NCI-H82 treated with DMSO at 0.1 percent for 48 hours (cell line): ENCODE results near the gene ECM2.
"Not testable (repeated sequence)": the region's sequence is repeated elsewhere in the genome, so short reads cannot be mapped to it uniquely, and the experiment has no call there.

Experiments
- DNase-seq: peaks from one replicate; lab custom pipeline; 2025; ENCODE audit not compliant: unreplicated experiment; lab: John Stamatoyannopoulos, UW

ECM2 gene

DNA sequence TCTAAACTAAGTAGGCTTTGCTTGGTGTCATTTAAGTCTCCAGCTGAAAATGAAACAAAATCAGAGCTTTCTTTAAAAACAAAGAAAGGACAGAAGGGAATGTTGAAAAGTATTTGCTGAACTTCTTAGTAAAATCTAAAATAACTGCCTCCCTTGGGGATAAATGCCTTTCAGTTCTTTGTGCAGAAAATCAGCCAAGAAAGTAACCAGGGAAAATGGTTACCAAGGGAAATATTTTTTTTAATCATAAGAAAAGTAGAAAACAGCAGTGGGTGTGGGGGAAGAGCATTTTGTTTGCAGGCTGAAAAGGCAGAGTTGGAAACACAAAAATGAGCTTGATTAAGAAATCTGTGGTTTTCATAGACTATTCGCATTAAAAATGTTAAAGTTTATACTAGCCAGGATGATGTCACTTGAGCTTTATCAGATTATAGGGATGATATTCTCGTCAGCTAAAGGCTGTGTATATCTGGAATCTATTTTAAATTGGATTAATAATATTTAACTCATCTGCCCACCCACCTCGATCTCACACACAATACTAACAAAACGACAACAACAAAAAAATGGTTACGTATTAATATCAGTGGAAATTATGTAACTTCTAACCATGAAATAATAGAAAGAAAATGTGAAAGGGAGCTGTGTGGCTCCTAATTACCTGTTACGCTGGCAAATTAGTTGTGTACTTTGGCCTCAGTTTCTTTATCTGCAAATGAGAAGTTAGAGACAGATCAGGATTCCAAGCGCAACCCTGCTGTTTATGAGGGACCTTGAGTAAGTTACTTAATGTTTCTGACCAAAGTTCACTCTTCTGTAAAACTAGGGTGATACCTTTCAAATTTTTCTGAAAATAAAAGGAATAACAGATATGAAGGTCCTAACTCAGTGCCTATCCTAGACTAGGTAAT lies at the start of gene ECM2:
TSS of gene ECM2 (minus strand) at position 51 of the 911 bp plus-strand sequence. CDS start 13,124 bp downstream, outside the sequence.
- DNase-seq: no peak

DNA sequence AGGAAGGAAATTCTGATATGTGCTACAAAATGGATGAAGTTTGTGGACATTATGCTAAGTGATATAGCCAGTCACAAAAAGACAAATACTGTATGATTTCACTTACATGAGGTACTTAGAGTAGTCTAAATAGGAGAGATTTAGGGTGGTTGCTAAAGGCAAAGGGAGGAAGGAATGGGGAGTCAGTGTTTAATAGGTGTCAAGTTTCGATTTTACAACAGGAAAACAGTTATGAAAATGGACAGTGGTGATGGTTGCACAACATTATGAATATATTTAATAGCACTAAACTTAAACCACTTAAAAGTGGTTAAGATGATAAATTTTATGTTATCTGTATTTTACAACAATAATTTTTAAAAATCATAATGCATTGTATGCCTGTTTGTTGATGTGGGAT lies 40.4 kb upstream of the ECM2 start:
- no peak for DNase-seq

- not testable (repeated sequence) for DNase-seq
These were observed 37.8 kb upstream of the ECM2 start for GRCh38 chr9:92573612-92574011.

DNA sequence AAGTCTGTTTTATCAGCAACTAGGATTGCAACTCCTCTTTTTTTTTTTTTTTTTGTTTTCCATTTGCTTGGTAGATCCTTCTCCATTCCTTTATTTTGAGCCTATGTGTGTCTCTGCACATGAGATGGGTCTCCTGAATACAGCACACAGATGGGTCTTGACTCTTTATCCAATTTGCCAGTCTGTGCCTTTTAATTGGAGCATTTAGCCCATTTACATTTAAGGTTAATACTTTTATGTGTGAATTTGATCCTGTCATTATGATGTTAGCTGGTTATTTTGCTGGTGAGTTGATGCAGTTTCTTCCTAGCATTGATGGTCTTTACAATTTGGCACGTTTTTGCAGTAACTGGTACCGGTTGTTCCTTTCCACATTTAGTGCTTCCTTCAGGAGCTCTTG lies 36.1 kb upstream of the ECM2 start:
- not testable (repeated sequence) for DNase-seq

GRCh38 chr9:92564982-92565381 lies 29.2 kb upstream of the ECM2 start:
- no peak for DNase-seq

DNA sequence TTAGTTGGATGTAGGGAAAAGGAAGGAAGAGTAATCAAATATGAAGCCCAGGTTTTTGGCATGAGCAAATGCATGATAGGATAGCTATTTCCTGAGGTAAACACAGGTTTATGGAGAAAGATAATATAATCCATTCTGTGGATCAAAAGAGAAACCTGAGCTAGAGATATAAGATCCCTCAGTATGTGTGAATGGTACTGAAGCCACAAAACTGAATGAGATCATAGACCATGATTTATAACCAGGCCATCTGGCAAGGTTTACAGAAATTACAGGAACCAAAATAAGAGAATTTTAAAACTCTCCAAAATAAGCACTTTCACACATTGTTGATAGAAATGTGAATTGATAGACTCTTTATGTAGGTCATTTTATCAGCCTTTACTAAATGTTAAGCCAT lies 28.7 kb upstream of the ECM2 start:
- DNase-seq: no peak

DNA sequence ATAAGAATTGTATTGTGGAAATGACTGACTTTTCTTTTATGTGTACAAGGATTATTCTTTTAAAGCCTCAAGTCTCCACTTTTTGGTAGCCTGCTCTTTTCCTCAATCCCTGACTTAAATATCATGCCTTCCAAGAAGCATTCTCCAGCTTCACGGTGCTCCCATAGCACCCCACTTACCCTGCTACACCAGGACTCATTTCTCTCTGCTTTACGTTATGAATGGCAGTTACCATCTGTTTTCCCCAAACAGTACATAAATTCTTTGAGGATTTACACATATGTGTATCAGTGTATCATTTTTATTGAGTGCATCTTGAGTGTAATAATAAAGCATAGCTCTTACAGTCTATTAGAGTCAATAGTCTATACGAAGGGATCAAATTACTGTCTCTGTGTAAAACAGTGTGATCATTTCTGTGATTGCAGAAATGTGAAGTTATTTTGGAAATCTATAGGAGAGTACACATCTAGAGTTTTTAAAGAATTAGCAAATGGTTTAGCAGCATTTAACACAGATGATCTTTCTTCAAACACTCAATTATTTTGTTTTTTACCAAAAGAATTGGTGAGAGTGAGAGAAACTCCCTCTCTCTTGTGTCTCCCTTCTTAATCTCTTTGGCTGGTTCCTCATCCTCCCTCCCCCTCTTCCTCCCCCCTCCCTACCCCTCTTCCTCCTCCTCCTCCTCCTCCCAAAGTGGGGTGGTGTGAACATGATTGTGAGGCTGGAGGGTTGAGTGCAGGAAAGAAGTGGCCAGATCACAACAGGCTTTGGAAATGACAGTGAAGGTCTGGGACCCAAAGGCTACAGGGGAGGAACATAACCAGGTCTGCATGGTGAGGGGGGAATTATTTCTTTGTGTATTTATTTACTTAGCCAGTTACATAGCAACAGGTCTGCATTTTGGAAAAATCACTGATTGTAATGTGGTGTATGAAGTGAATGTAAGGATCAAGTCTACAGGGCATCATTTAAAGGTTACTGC lies 27.6 kb upstream of the ECM2 start:
- no peak for DNase-seq

- DNase-seq: no peak
These were observed 26.7 kb upstream of the ECM2 start for GRCh38 chr9:92562461-92562967.

DNA sequence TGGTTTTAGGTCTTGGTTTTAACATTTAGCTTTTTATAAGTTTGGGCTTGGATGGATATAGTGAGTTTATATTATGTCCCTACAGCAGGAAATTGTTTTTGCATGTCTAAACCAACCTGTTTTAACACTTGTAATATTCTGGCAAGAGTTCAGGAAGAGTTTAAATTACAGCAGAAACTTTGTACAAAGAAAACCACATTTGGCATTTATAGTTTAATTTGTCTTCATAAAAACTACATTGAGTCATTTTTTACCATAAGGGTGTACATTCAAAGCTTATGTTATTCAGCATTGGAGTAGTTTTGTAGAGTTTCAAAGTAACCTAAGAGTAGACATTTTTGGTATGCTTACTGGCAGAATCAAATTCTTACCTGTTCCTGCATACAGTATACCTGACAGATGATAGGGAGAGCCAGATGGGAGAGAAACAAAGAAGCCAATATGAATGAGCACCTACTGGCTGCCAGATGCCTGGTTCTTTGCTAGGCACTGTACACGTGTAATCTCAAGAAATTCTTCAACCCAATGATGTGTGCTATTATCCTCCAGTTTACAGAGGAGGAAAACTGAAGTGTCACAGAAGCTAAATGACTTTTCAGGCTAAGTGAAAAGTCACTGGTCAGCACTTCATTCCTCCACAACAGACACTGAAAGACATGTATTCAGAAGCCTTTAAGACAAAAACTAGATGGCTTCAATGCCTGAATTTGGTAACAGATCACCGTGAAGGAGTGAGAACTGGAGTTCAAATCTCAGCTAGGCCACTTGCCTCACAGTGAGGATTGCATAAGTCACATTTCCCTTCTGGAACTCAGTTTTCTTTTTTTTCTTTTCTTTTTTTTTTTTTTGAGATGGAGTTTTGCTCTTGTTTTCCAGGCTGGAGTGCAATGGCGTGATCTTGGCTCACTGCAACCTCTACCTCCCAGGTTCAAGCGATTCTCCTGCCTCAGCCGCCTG lies 25.9 kb upstream of the ECM2 start:
- DNase-seq: no peak

- DNase-seq: no peak
These were observed 23.0 kb upstream of the ECM2 start for GRCh38 chr9:92558612-92559374.

DNA sequence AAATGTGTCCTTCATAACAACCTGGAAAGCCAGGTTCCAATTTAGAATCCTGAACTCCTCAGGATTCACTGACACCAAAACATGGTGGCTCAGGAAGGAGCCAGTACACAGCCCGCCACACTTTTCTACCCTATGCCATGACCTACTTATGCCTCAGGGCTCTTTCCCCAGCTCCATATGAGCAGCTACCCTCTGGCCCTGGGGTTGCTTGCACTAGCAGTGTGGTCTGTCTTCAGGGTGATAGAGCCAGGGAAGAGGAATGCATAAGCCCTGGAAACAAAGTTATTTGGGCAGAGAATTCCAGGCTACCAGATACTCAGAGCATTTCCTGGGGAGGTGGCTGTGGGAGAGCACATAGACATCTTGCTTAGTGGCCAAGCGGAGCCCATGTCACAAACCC lies 15.0 kb upstream of the ECM2 start:
- no peak for DNase-seq

- no peak for DNase-seq
These were observed 11.6 kb upstream of the ECM2 start for GRCh38 chr9:92547356-92547755.

GRCh38 chr9:92545002-92545510 lies 9.3 kb upstream of the ECM2 start:
- DNase-seq: no peak

DNA sequence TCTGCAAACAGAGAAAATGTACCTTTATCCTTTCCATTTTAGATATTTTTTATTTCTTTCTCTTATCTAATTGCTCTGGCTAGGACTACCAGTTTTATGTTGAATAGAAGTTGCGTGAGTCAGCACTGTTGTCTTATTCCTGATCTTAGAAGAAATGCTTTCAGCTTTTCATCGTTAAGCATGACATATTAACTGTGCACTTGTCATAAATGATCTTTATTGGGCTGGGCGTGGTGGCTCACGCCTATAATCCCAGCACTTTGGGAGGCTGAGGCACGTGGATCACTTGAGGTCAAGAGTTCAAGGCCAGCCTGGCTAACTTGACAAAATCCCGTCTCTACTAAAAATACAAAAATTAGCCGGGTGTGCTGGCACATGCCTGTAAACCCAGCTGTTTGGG lies 8.2 kb upstream of the ECM2 start:
- no peak for DNase-seq

DNA sequence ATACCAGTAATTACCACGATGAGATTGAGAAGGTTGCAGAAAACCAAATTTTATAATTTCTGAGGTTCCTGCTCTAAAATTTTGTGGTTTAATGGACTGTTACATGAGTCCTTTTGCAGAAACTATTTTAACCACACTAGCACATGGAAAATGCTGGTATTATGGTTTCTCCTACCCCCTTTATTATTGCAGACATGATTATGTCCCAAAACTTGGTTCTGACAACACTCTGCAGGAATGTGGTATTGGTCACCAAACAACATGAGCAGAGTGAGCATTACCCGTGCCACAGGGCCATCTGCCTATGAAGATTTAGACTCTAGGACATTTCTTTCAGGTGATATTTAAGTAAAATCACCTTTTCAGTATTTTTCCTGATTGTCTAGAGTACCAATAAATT lies 2.8 kb upstream of the ECM2 start:
- no peak for DNase-seq

DNA sequence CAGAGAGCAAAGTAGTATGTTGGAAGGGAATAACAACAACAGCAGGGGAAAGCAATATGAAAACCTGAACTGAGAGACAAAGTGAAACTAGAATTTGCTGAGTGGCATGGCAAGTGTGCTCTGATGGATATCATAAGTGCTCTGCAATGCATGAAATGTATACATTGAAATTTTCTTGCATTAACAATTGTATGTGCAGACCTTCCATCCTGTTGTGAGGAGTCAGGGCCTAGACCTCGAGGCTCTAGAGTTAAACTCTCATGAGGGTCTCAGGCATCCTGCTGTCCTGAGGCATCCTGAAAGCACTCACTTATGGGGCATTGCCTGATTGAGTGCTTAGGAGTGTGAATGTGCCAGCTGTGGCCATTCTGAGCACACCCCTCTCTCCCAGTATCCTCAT lies 1.1 kb downstream of the ECM2 start:
- DNase-seq: no peak

- no peak for DNase-seq
These were observed 1.6 kb downstream of the ECM2 start for GRCh38 chr9:92534204-92534603.

DNA sequence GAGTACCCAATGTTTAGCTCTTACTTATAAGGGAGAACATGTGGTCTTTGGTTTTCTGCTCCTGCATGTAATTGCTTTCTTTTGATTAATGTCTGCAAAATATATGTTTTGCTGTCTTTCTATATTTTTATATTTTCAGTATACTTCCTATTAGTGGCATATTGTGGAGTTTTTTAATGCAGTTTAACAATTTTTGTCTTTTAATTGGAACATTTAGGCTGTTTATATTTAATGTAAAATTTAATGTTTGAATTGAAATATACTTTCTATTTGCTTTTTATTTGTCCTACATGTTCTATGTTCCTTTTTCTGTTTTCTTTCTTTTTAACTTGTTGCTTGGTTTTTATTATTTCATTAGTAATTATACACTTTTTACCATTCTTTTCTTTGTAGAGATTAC lies 4.9 kb downstream of the ECM2 start:
- no peak for DNase-seq

DNA sequence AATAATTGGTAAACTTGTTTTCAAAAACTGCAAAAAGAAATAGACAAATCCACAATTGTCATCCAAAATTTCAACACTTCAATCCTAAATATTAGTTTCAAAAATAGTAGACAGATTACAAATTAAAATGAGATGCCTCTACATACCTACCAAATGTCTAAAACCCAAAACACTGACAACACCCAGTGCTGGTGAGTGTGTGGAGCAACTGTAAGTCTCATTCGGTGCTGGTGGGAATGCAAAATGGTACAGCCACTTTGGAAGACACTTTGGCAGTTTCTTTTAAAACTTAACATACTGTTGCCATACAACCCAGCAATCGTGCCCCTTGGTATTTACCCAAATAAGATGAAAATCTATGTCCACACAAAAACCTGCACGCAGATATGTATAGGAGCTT lies 6.7 kb downstream of the ECM2 start:
- DNase-seq: no peak

DNA sequence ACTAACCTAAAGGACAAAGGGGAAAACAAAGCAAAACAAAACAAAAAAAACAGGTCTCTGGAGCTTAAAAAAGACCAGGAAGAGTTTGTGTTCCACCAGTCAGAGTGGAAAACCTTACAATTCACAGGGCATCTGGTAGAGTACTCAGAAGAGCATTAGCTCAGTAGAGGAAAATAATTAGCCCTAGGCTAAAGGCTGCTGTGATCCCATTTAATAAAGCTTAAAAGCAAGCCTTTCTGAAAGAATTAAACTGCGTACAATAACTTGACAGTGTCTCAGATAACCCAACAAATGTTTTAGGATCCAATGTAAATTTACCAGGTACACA lies 7.3 kb downstream of the ECM2 start:
- peak; percentile 72 for DNase-seq
